ENCODE measurements around the gene ENG. TPM values are rescaled to one million over a fixed set of nuclear protein-coding genes. Genes with fewer than 3 reads are reported as not detected.
A peak's percentile ranks its signal among the peaks of the same experiment; 100 is the strongest.
"Not testable (repeated sequence)": the region's sequence is repeated elsewhere in the genome, so short reads cannot be mapped to it uniquely, and the experiment has no call there.

ENG gene
- total RNA-seq, 1 donor: 30.7 TPM

- TF ChIP-seq CTCF (IDR thresholded peaks at IDR 0.05; ENCODE audit: insufficient read depth, low read depth, low read length): no peak
- no peak overlapping the region for H3K4me3 ChIP-seq (ENCODE audit: low read depth, low read length)
- DNase-seq (ENCODE audit: low read depth): no peak
Measured at GRCh38 chr9:127870887-127871286, 16.4 kb upstream of the ENG start.

- DNase-seq (ENCODE audit: low read depth); H3K4me3 ChIP-seq (ENCODE audit: low read depth, low read length): not testable (repeated sequence)
Measured at GRCh38 chr9:127870153-127870491, 15.7 kb upstream of the ENG start.

GRCh38 chr9:127869310-127870152 is 15.1 kb upstream of the ENG start:
- peak; percentile 97 for TF ChIP-seq CTCF (IDR thresholded peaks at IDR 0.05; ENCODE audit: insufficient read depth, low read depth, low read length)
- no peak overlapping the region for H3K4me3 ChIP-seq (ENCODE audit: low read depth, low read length)
- peak; percentile 83 for DNase-seq (ENCODE audit: low read depth)

GRCh38 chr9:127868278-127868902 is 13.9 kb upstream of the ENG start:
- no peak for DNase-seq (ENCODE audit: low read depth)
- TF ChIP-seq CTCF (IDR thresholded peaks at IDR 0.05; ENCODE audit: insufficient read depth, low read depth, low read length): no peak
- no peak overlapping the region for H3K4me3 ChIP-seq (ENCODE audit: low read depth, low read length)

- DNase-seq (ENCODE audit: low read depth): no peak
- no peak for TF ChIP-seq CTCF (IDR thresholded peaks at IDR 0.05; ENCODE audit: insufficient read depth, low read depth, low read length)
- no peak overlapping the region for H3K4me3 ChIP-seq (ENCODE audit: low read depth, low read length)
Measured at GRCh38 chr9:127867356-127868277, 13.2 kb upstream of the ENG start.

GRCh38 chr9:127866535-127866934 is 12.1 kb upstream of the ENG start:
- DNase-seq (ENCODE audit: low read depth): no peak

More at GRCh38 chr9:127866535-127866934, 12.1 kb upstream of the ENG start:
- no peak for TF ChIP-seq CTCF (IDR thresholded peaks at IDR 0.05; ENCODE audit: insufficient read depth, low read depth, low read length)
- no peak overlapping the region for H3K4me3 ChIP-seq (ENCODE audit: low read depth, low read length)

All from fibroblast of villous mesenchyme (primary cell).